NCI-H1930 (cell line): ENCODE results near the gene MYMK.
"Not testable (repeated sequence)": the region's sequence is repeated elsewhere in the genome, so short reads cannot be mapped to it uniquely, and the experiment has no call there.

Source experiments
- DNase-seq, 2 experiments: peaks; one replicate each; lab custom pipeline; 2025; lab: John Stamatoyannopoulos, UW

The MYMK gene

GRCh38 chr9:133524679-133525228 is at the start of gene MYMK:
Gene MYMK (minus strand): TSS chr9:133524959. CDS start chr9:133524844, 115 bp downstream.
- DNase-seq = no peak

- no peak for DNase-seq
These were observed 49.2 kb upstream of the MYMK start for GRCh38 chr9:133573791-133574515.

GRCh38 chr9:133572821-133573361 is 48.1 kb upstream of the MYMK start:
- DNase-seq = no peak

GRCh38 chr9:133571896-133572595 is 47.3 kb upstream of the MYMK start:
- DNase-seq = no peak

- DNase-seq = no peak
These were observed 46.7 kb upstream of the MYMK start for GRCh38 chr9:133571391-133571890.

GRCh38 chr9:133570691-133571080 is 45.9 kb upstream of the MYMK start:
- no peak for DNase-seq

- no peak for DNase-seq
These were observed 45.3 kb upstream of the MYMK start for GRCh38 chr9:133569891-133570690.

- DNase-seq = no peak
These were observed 44.5 kb upstream of the MYMK start for GRCh38 chr9:133569121-133569785.

GRCh38 chr9:133568186-133568585 is 43.4 kb upstream of the MYMK start:
- no peak for DNase-seq

- no peak for DNase-seq
These were observed 42.1 kb upstream of the MYMK start for GRCh38 chr9:133566817-133567216.

GRCh38 chr9:133566382-133566781 is 41.6 kb upstream of the MYMK start:
- no peak for DNase-seq

GRCh38 chr9:133564451-133565116 is 39.8 kb upstream of the MYMK start:
- no peak for DNase-seq

- not testable (repeated sequence) for DNase-seq
These were observed 39.1 kb upstream of the MYMK start for GRCh38 chr9:133563814-133564213.

- no peak for DNase-seq
These were observed 38.6 kb upstream of the MYMK start for GRCh38 chr9:133563291-133563796.

- no peak for DNase-seq
These were observed 38.0 kb upstream of the MYMK start for GRCh38 chr9:133562611-133563290.

- DNase-seq = no peak
These were observed 37.3 kb upstream of the MYMK start for GRCh38 chr9:133561976-133562554.

- DNase-seq = no peak
These were observed 36.2 kb upstream of the MYMK start for GRCh38 chr9:133560944-133561343.

- DNase-seq = no peak
These were observed 35.6 kb upstream of the MYMK start for GRCh38 chr9:133560311-133560710.
